ENCODE results near the gene FAAH. TPM values are rescaled to one million over a fixed set of nuclear protein-coding genes. Genes with fewer than 3 reads are reported as not detected.
"Not testable (repeated sequence)": the region's sequence is repeated elsewhere in the genome, so short reads cannot be mapped to it uniquely, and the experiment has no call there.

The FAAH gene
- polyA plus RNA-seq: 23.1 TPM
- long read RNA-seq, donor 1, partial matches to known transcripts: 0 of 2 reads
- long read RNA-seq, donor 1, other reads (novel, unspliced or antisense): 0 of 2 reads
- long read RNA-seq, donor 2, partial matches to known transcripts: 0 of 4 reads
- long read RNA-seq, donor 2, other reads (novel, unspliced or antisense): 0 of 4 reads
- long read RNA-seq, donor 3: 0 reads
- long read RNA-seq, donor 4: 0 reads
- long read RNA-seq, donor 5, partial matches to known transcripts: 0 of 3 reads
- long read RNA-seq, donor 5, other reads (novel, unspliced or antisense): 0 of 3 reads
- long read RNA-seq, donor 6, partial matches to known transcripts: 0 of 1 reads
- long read RNA-seq, donor 6, other reads (novel, unspliced or antisense): 0 of 1 reads
- long read RNA-seq, donor 7, partial matches to known transcripts: 0 of 1 reads
- long read RNA-seq, donor 7, other reads (novel, unspliced or antisense): 0 of 1 reads
- long read RNA-seq, donor 8, partial matches to known transcripts: 0 of 4 reads
- long read RNA-seq, donor 8, other reads (novel, unspliced or antisense): 0 of 4 reads
- long read RNA-seq, donor 9, partial matches to known transcripts: 0 of 2 reads
- long read RNA-seq, donor 9, other reads (novel, unspliced or antisense): 0 of 2 reads
- long read RNA-seq, donor 10: 0 reads
- long read RNA-seq, donor 11, partial matches to known transcripts: 0 of 3 reads
- long read RNA-seq, donor 11, other reads (novel, unspliced or antisense): 0 of 3 reads

DNA sequence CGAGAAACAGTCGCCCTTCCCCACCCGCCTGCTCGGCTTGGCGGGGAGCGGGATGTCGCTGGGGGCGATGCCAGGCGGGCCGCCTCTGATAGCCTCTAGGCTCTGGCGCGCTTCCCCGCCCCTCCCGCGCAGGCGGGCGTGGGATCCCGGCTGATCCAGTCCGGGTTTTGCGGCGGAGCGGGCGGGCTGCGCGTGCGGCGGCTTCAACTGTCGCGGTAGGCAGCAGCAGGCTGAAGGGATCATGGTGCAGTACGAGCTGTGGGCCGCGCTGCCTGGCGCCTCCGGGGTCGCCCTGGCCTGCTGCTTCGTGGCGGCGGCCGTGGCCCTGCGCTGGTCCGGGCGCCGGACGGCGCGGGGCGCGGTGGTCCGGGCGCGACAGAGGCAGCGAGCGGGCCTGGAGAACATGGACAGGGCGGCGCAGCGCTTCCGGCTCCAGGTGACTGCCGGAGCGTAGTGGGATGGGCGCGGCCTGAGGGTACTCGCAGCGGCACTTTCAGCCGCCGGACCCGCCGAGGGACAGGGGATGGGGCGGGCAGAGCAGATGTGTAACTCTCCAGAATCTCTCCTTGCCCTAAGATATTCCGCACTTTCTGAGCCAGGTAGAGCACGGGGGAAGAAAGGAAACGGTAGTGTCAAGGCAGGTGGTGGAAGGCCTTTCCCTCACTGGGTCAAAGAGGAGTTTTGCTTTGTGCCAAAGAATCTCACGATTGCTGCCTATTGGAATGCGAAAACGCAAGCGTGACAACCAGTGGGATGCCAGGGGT is at the start of gene FAAH:
FAAH (plus strand) TSS at position 210 of the 764 bp plus-strand sequence; CDS start at position 242, 32 bp downstream.
- WGBS (ENCODE audit: insufficient coverage, low lambda C conversion rate): 0% methylated on average over 2 of the region's 75 CpGs
- Histone ChIP-seq H3K4me1 (ENCODE audit: control insufficient read depth, insufficient read depth, low read length) (peaks cover 12% of the 10 kb centered on the region), H3K36me3 (ENCODE audit: control insufficient read depth, insufficient read depth, low read length) (no peaks in the 10 kb centered on the region), H3K27ac (ENCODE audit: low read length) (peak within 1 kb of the TSS; percentile 24), H3K9me3 (ENCODE audit: control insufficient read depth, low read depth, low read length) (peaks cover 14% of the 10 kb centered on the region), H3K27me3 (ENCODE audit: control insufficient read depth, insufficient read depth, low read length) (peaks cover 14% of the 10 kb centered on the region), H3K4me3 (ENCODE audit: low read length) (peak within 1 kb of the TSS; percentile 48)
- DNase-seq: peak; percentile 45 to 91

DNA sequence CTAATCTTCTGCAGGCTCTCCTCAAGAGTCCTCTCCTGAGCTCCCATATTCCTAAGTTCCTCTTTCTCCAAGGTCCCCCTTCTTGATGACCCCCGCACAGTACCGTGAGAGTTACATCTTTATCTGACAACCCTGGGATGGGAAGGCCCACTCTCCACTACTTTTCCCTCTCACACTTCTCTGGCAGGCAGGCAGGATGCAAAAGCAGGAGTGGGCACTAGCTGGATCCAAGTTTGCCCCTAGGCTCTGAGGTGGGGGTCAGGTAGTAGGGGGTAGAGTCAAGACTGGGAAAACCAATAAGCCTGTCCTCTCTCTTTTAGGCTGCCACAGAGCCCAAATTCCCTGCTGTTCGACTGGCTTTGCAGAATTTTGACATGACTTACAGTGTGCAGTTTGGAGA is 49.6 kb upstream of the FAAH start:
- peaks cover 29% of the 10 kb centered on the region for H3K36me3 ChIP-seq (ENCODE audit: control insufficient read depth, insufficient read depth, low read length)
- no peak overlapping the region for H3K4me3 ChIP-seq (ENCODE audit: low read length)
- no peak for DNase-seq
- H3K9me3 ChIP-seq (ENCODE audit: control insufficient read depth, low read depth, low read length): no peaks in the 10 kb centered on the region
- H3K27me3 ChIP-seq (ENCODE audit: control insufficient read depth, insufficient read depth, low read length): no peaks in the 10 kb centered on the region
- no CpG with 5 or more reads among the region's 3 CpGs for WGBS (ENCODE audit: insufficient coverage, low lambda C conversion rate)
- H3K4me1 ChIP-seq (ENCODE audit: control insufficient read depth, insufficient read depth, low read length): peaks cover 34% of the 10 kb centered on the region
- no peak overlapping the region for H3K27ac ChIP-seq (ENCODE audit: low read length)

DNA sequence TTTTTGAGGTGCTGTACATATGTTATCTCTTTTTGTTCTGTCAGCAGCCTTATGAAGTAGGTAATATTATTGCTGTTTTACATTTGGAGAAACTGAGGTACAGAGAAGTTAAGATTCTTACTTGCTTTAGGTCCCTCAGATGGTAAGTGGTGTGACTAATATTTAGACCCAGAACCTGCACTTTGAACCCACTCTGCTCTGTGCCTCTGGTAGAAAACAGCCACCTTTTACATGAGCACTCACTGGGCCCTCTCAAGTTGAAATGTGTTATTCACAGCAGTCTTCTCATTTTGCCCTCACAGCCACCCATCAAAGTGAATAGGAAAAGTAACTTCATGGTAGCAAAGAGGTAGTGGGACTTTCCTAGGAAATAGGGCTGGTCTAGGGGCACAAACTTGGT is 48.8 kb upstream of the FAAH start:
- H3K4me3 ChIP-seq (ENCODE audit: low read length): no peak overlapping the region
- DNase-seq: peak; percentile 18 to 33
- no peaks in the 10 kb centered on the region for H3K27me3 ChIP-seq (ENCODE audit: control insufficient read depth, insufficient read depth, low read length)
- no peak overlapping the region for H3K27ac ChIP-seq (ENCODE audit: low read length)
- H3K36me3 ChIP-seq (ENCODE audit: control insufficient read depth, insufficient read depth, low read length): peaks cover 37% of the 10 kb centered on the region
- no peaks in the 10 kb centered on the region for H3K9me3 ChIP-seq (ENCODE audit: control insufficient read depth, low read depth, low read length)
- H3K4me1 ChIP-seq (ENCODE audit: control insufficient read depth, insufficient read depth, low read length): peaks cover 31% of the 10 kb centered on the region

DNA sequence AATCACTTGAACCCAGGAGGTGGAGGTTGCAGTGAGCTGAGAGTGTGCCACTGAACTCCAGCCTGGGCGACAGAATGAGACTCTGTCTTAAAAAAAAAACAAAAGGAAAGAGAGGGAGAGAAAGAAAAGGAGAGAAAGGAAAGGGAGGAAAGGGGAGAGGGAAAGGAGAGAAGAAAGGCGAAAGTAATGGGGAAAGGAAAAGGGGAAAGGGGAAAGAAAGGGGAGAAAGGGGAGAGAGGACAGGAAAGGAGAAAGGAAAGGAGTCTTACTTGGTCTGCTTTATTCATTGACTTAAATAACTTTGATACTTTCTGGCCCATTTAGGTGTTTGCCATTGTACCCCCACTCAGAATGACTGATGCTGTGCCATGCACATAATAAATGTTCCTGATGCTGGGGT is 41.8 kb upstream of the FAAH start:
- Histone ChIP-seq H3K4me1 (ENCODE audit: control insufficient read depth, insufficient read depth, low read length) (no peaks in the 10 kb centered on the region), H3K36me3 (ENCODE audit: control insufficient read depth, insufficient read depth, low read length) (peaks cover 55% of the 10 kb centered on the region), H3K27me3 (ENCODE audit: control insufficient read depth, insufficient read depth, low read length) (no peaks in the 10 kb centered on the region), H3K9me3 (ENCODE audit: control insufficient read depth, low read depth, low read length) (no peaks in the 10 kb centered on the region), H3K27ac (ENCODE audit: low read length) (no peak overlapping the region), H3K4me3 (ENCODE audit: low read length) (no peak overlapping the region)
- no peak for DNase-seq
- 100% methylated on average over 2 of the region's 2 CpGs for WGBS (ENCODE audit: insufficient coverage, low lambda C conversion rate)

DNA sequence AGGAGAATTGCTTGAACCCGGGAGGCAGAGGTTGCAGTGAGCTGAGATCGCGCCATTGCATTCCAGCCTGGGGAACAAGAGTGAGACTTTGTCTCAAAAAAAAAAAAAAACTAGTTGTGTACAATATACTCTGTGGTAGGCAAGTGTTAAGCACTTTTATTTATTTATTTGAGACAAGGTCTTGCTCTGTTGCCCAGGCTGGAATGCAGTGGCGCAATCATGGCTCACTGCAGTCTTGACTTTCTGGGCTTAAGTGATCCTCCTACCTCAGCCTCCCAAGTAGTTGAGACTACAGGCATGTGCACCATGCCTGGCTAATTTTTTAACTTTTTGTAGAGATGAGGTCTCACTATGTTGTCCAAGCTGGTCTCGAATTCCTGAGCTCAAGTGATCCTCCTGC is 38.2 kb upstream of the FAAH start:
- H3K27me3 ChIP-seq (ENCODE audit: control insufficient read depth, insufficient read depth, low read length); H3K27ac ChIP-seq (ENCODE audit: low read length); H3K4me3 ChIP-seq (ENCODE audit: low read length); H3K9me3 ChIP-seq (ENCODE audit: control insufficient read depth, low read depth, low read length); H3K4me1 ChIP-seq (ENCODE audit: control insufficient read depth, insufficient read depth, low read length); DNase-seq: not testable (repeated sequence)
- WGBS (ENCODE audit: insufficient coverage, low lambda C conversion rate): no CpG with 5 or more reads among the region's 5 CpGs
- peaks cover 56% of the 10 kb centered on the region for H3K36me3 ChIP-seq (ENCODE audit: control insufficient read depth, insufficient read depth, low read length)

DNA sequence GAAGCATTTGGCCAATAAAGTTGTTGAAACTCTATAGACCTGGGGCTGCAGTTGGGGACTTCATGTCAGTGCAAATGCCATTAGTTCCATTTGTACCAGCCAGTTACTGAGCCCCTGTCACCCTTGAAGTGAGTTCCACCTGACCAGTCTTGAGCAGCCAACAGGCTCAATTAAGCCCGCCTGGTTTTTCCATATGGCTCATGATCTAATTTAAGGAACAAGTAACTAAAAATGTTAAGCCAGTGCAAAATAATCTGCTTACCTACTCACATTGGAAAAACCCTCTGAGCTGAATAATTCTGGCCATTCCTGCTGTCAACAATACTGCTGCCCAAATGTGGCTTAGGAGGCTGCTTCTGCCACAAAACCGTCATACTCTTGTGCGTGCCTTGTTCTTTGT is 32.0 kb upstream of the FAAH start:
- H3K36me3 ChIP-seq (ENCODE audit: control insufficient read depth, insufficient read depth, low read length): peaks cover 49% of the 10 kb centered on the region

DNA sequence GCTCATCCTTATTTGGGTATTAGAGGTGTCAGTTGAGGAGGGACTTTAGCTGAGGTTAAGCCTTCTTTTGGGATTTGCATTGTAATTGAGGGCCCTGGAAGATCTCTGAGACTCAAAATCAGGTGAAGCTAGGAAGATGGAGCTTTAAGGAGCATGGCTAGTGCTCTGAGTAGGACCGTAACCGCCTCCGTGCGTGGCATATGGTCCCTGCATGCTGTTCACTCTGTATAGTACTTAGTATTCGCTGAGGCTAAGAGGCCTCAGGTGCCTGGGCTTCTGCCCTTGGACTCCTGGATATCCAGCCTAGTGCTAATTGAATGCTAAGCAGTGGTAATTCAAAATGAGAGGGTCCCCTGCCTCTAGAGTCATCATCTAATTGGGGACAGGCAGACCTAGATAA is 31.0 kb upstream of the FAAH start:
- no peak for DNase-seq
- Histone ChIP-seq H3K27me3 (ENCODE audit: control insufficient read depth, insufficient read depth, low read length) (no peaks in the 10 kb centered on the region), H3K36me3 (ENCODE audit: control insufficient read depth, insufficient read depth, low read length) (peaks cover 49% of the 10 kb centered on the region), H3K27ac (ENCODE audit: low read length) (no peak overlapping the region), H3K9me3 (ENCODE audit: control insufficient read depth, low read depth, low read length) (no peaks in the 10 kb centered on the region), H3K4me1 (ENCODE audit: control insufficient read depth, insufficient read depth, low read length) (no peaks in the 10 kb centered on the region), H3K4me3 (ENCODE audit: low read length) (no peak overlapping the region)
- WGBS (ENCODE audit: insufficient coverage, low lambda C conversion rate): no CpG with 5 or more reads among the region's 5 CpGs

More for the DNA sequence above, 32.0 kb upstream of the FAAH start:
- no peaks in the 10 kb centered on the region for H3K9me3 ChIP-seq (ENCODE audit: control insufficient read depth, low read depth, low read length)
- H3K27ac ChIP-seq (ENCODE audit: low read length): no peak overlapping the region
- WGBS (ENCODE audit: insufficient coverage, low lambda C conversion rate): no CpG with 5 or more reads among the region's 3 CpGs
- no peaks in the 10 kb centered on the region for H3K27me3 ChIP-seq (ENCODE audit: control insufficient read depth, insufficient read depth, low read length)
- no peak for DNase-seq
- no peak overlapping the region for H3K4me3 ChIP-seq (ENCODE audit: low read length)
- no peaks in the 10 kb centered on the region for H3K4me1 ChIP-seq (ENCODE audit: control insufficient read depth, insufficient read depth, low read length)

DNA sequence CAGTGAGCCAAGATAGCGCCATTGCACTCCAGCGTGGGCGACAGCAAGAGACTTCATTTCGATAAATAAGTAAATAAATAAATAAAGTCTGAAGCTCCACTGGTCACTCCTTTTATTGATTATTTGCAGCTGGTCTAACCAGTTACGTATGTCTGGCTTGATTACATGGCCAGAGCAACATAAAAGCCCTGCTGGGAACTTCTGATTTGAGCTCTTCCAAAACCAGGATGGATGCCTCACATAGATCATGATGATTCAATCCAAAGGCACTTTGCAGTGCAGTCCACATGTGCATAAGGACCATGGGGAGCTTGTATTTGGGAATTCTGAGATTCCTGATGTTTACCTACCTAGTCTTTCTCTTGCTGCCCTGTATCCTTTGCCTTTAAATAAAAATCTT is 29.5 kb upstream of the FAAH start:
- WGBS (ENCODE audit: insufficient coverage, low lambda C conversion rate): 50% methylated on average over 1 of the region's 5 CpGs
- H3K4me3 ChIP-seq (ENCODE audit: low read length): no peak overlapping the region
- no peaks in the 10 kb centered on the region for H3K9me3 ChIP-seq (ENCODE audit: control insufficient read depth, low read depth, low read length)
- no peaks in the 10 kb centered on the region for H3K27me3 ChIP-seq (ENCODE audit: control insufficient read depth, insufficient read depth, low read length)
- no peak overlapping the region for H3K27ac ChIP-seq (ENCODE audit: low read length)
- DNase-seq: no peak
- no peaks in the 10 kb centered on the region for H3K4me1 ChIP-seq (ENCODE audit: control insufficient read depth, insufficient read depth, low read length)
- peaks cover 50% of the 10 kb centered on the region for H3K36me3 ChIP-seq (ENCODE audit: control insufficient read depth, insufficient read depth, low read length)

DNA sequence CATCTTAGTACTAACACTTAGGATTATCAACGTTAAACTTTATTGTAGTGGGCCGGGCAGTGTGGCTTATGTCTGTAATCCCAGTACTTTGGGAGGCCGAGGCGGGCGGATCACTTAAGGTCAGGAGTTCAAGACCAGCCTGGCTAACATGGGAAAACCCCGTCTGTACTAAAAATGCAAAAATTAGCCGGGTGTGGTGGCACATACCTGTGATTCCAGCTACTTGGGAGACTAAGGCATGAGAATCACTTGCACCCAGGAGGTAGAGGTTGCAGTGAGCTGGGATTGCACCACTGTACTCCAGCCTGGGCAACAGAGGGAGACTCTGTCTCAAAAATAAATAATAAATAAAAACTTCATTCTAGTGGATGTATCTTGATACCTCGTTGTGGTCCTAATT is 28.3 kb upstream of the FAAH start:
- H3K4me1 ChIP-seq (ENCODE audit: control insufficient read depth, insufficient read depth, low read length); DNase-seq; H3K27me3 ChIP-seq (ENCODE audit: control insufficient read depth, insufficient read depth, low read length); H3K27ac ChIP-seq (ENCODE audit: low read length); H3K4me3 ChIP-seq (ENCODE audit: low read length); H3K9me3 ChIP-seq (ENCODE audit: control insufficient read depth, low read depth, low read length): not testable (repeated sequence)
- 89% methylated on average over 1 of the region's 8 CpGs for WGBS (ENCODE audit: insufficient coverage, low lambda C conversion rate)
- peaks cover 41% of the 10 kb centered on the region for H3K36me3 ChIP-seq (ENCODE audit: control insufficient read depth, insufficient read depth, low read length)

DNA sequence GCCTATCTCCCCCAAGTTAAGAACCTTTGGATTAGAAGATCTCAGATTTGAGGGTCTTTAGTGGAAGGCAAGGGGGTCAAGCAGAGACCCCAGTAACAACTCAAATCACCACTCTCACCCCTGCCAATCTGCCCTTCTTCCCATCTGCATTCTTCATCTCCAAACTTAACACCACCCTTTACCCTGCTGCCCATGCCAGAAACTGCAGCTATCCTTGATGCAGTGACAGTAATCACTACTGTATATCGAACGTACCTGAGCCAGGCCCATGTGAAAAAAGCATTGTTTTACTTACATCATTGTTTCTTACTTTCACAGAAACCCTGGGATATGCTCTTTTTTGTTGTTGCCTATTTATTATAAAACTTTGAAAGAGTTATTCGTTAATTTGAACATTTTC is 27.0 kb upstream of the FAAH start:
- Histone ChIP-seq H3K4me1 (ENCODE audit: control insufficient read depth, insufficient read depth, low read length) (no peaks in the 10 kb centered on the region), H3K36me3 (ENCODE audit: control insufficient read depth, insufficient read depth, low read length) (peaks cover 28% of the 10 kb centered on the region), H3K4me3 (ENCODE audit: low read length) (no peak overlapping the region), H3K9me3 (ENCODE audit: control insufficient read depth, low read depth, low read length) (no peaks in the 10 kb centered on the region), H3K27ac (ENCODE audit: low read length) (no peak overlapping the region), H3K27me3 (ENCODE audit: control insufficient read depth, insufficient read depth, low read length) (no peaks in the 10 kb centered on the region)
- no peak for DNase-seq
- WGBS (ENCODE audit: insufficient coverage, low lambda C conversion rate): no CpG with 5 or more reads among the region's 3 CpGs
